ENCODE results near the gene WWOX. TPM values are rescaled to one million over a fixed set of nuclear protein-coding genes. Genes with fewer than 3 reads are reported as not detected.

Gene WWOX
- total and polyA plus RNA-seq, 2 of the 4 experiments (the other 2 are of a cell fraction): 2.7 to 5.4 TPM

GRCh38 chr16:79062336-79062735, 962.9 kb downstream of the WWOX start:
- no peaks in the 10 kb centered on the region for H3K4me1 ChIP-seq (ENCODE audit: control insufficient read depth, insufficient read depth, low read length)
- no TSS peak for BruUV-seq (replicated peaks)
- H2BK120ac ChIP-seq (ENCODE audit: low read depth, low read length): no peak overlapping the region
- H3K4me3 ChIP-seq (ENCODE audit: insufficient read depth, low read depth, low read length): no peak overlapping the region
- TF ChIP-seq MAZ (IDR thresholded peaks at IDR 0.05; ENCODE audit: borderline replicate concordance, low read depth, low read length) (no peak), RFX5 (IDR thresholded peaks at IDR 0.05; ENCODE audit: low read depth, low read length) (no peak), ELK1 (IDR thresholded peaks at IDR 0.05; ENCODE audit: borderline replicate concordance, low read depth, low read length) (no peak), RCOR1 (IDR thresholded peaks at IDR 0.05; ENCODE audit: insufficient replicate concordance, low read length) (no peak), FOS (IDR thresholded peaks at IDR 0.05; ENCODE audit: low read depth, low read length) (no peak), CTCF (conservative IDR thresholded peaks at IDR 0.05; ENCODE audit: low read depth, low read length) (no peak), RAD21 (IDR thresholded peaks at IDR 0.05; ENCODE audit: low read length) (no peak), MXI1 (IDR thresholded peaks at IDR 0.05; ENCODE audit: borderline replicate concordance, low read depth, low read length) (no peak), CHD1 (IDR thresholded peaks at IDR 0.05; ENCODE audit: low read depth, low read length) (no peak), MAFK (IDR thresholded peaks at IDR 0.05; ENCODE audit: low read depth, low read length) (no peak), POLR2A (IDR thresholded peaks at IDR 0.05; ENCODE audit: low read depth, low read length) (no peak)
- CTCF ChIA-PET: interaction anchor here (0.6 kb wide), 1 partner anchor 13 kb away, joined by 3 read pairs; no protein-coding TSS in a partner anchor
- no peak overlapping the region for H2AFZ ChIP-seq (replicated peaks; ENCODE audit: low read length, poor library complexity)
- H4K8ac ChIP-seq (ENCODE audit: low read depth in 2 of 2, low read length in 2 of 2): no peak overlapping the region
- no peak for ATAC-seq (ENCODE audit: low read depth)
- no peaks in the 10 kb centered on the region for H3K79me1 ChIP-seq (ENCODE audit: low read depth in 1 of 2, low read length in 2 of 2)
- H3K9me3 ChIP-seq (ENCODE audit: control insufficient read depth, insufficient read depth, low read length): peaks cover 20% of the 10 kb centered on the region
- H4K20me1 ChIP-seq (ENCODE audit: insufficient read depth, low read length): no peaks in the 10 kb centered on the region
- DNase-seq: no peak
- no peak overlapping the region for H4K5ac ChIP-seq (ENCODE audit: low read depth, low read length)
- WGBS, 2 experiments (ENCODE audit: extremely low coverage in 2 of 2, insufficient read length in 1 of 2): no CpG with 5 or more reads among the region's 6 CpGs
- H3K14ac ChIP-seq (replicated peaks; ENCODE audit: low read depth, low read length): no peak overlapping the region
- H3K56ac ChIP-seq (ENCODE audit: extremely low read depth, insufficient read depth, low read length): no peak overlapping the region
- no peak overlapping the region for H2AK9ac ChIP-seq (replicated peaks; ENCODE audit: low read depth, low read length, poor library complexity)
- POLR2A ChIA-PET (ENCODE audit: unreplicated experiment): no interaction called here
- H3K9ac ChIP-seq (ENCODE audit: low read depth, low read length): no peak overlapping the region
- no peaks in the 10 kb centered on the region for H3K36me3 ChIP-seq (ENCODE audit: control insufficient read depth, insufficient read depth, low read length)
- no peaks in the 10 kb centered on the region for H3K9me1 ChIP-seq (ENCODE audit: insufficient read depth, low read length)
- H3K4ac ChIP-seq (ENCODE audit: low read depth, low read length): no peak overlapping the region
- H3K27ac ChIP-seq (ENCODE audit: insufficient read depth, low read length): no peak overlapping the region
- H3K18ac ChIP-seq (ENCODE audit: low read depth, low read length): no peak overlapping the region
- no peak overlapping the region for H2AK5ac ChIP-seq (ENCODE audit: low read depth, low read length)
- dilution Hi-C loops (cut with HindIII; ENCODE audit: low sequenced_read_pairs, unreplicated experiment) (no loop called here), intact Hi-C loops (cut with micrococcal nuclease) (no loop called here), in situ Hi-C loops (cut with MboI; ENCODE audit: low sequenced_read_pairs) (no loop called here)
- no peak overlapping the region for H3K23ac ChIP-seq (ENCODE audit: low read depth, low read length)
- no peaks in the 10 kb centered on the region for H3K27me3 ChIP-seq (ENCODE audit: control insufficient read depth, insufficient read depth, low read length)
- H3K4me2 ChIP-seq (ENCODE audit: low read depth, low read length): no peak overlapping the region
- no peak overlapping the region for H2BK20ac ChIP-seq (ENCODE audit: low read depth, low read length)
- no peak overlapping the region for H2BK5ac ChIP-seq (ENCODE audit: low read depth, low read length, poor library complexity, severe bottlenecking)
- no peak overlapping the region for H2BK15ac ChIP-seq (ENCODE audit: low read depth, low read length)
- H4K91ac ChIP-seq (ENCODE audit: insufficient read depth, low read depth, low read length): no peak overlapping the region
